Measurements from ENCODE around the gene GNGT2. TPM values are rescaled to one million over a fixed set of nuclear protein-coding genes. Genes with fewer than 3 reads are reported as not detected.

Gene GNGT2
- 2.9 TPM for total RNA-seq

DNA sequence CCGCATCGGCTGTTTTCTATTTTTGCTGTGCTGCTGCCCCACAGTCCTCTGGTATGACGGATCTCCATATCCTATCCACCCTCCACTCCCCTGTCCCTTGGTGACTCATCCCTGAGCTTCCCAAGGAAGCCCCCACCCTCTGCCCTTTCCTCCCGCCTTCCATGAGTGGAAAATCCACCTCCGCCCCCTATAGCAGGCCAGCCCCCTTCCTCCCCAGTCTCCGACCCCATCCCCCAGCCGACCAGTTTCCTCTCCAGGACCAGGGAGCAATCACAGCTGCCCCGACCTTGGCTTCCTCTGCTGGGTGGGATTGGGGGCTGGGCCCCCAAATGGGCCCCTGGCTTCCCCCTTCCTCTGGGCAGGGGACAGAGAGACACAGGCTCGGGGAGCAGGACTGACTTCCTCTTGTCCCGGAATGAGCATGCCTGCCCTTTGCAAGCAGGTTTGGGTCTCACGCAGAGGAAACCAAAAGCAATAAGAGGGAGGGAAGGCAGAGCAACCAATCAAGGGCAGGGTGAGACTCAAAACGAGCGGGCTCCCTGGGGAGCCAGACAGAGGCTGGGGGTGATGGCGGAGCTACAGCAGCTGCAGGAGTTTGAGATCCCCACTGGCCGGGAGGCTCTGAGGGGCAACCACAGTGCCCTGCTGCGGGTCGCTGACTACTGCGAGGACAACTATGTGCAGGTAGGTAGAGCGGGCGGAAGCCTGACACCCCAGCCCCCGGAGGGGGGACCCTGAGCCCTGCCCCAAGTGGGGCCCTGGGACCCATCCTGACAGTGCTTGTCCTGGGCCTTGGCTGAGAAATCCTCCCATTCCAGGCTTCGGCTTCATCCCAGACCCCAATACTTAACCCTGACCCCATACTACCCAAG, at the start of gene GNGT2, which contains the start of gene ABI3:
Gene GNGT2, minus strand, starts transcription at position 417 of the 872 bp plus-strand sequence. CDS start 3,152 bp downstream, outside the sequence.
Gene ABI3, plus strand, starts transcription at position 550 of the 872 bp plus-strand sequence. Its CDS starts 18 bp downstream, at position 568.
- DNase-seq (ENCODE audit: low spot score) = no peak

DNA sequence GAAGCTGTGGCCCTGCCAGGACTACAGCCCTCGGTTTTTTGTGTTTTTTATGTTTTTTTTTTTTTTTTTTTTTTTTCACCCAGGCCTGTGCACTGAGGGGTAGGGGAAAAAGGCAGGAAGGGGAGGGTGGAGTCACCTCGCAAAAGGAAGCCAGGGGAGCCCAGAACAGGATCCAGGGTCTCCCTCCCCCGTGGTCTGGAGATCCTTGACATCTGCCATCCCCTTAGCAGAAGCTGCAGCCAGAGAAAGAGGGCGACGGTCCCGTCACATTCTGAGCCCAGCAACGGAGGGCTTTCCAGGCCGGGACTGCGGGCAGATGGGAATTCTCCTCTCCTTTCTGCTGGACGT, 49.3 kb upstream of the GNGT2 start:
- DNase-seq (ENCODE audit: low spot score) = no peak

DNA sequence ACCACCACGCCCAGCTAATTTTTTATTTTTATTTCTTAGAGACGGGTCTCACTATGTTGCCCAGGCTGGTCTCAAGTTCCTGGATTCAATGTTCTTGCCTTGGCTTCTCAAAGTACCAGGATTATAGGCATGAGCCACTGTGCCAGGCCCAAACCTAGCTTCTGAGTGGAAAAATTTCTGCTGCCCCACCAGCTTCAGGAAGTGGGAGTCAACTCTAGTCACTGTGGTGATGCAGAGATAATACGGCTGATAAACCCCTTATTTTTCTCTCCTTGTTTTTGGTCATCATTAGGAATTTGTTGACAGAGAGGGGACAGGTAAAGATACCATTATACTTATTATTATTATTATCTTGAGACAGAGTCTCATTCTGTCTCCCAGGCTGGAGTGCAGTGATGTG, 48.0 kb upstream of the GNGT2 start:
- DNase-seq (ENCODE audit: low spot score) = no peak

DNA sequence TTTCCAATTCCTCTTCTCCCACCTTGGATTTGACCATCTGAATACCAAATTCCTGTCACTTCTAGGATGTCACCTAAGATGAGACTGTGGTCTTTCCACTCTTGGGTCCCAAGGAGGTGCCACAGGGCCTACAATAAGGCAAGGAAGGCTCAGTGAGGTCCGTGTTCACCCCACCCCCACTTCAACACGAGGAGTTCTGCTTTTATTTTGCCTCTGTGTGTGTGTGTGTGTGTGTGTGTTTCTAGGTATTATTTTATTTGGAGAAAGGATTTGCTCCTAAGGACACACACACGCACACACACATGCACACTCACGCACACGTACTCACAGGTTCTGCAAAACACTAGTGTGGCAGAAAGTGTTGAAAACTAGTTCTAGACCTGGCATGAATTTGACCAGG, 44.8 kb upstream of the GNGT2 start:
- DNase-seq (ENCODE audit: low spot score) = no peak

DNA sequence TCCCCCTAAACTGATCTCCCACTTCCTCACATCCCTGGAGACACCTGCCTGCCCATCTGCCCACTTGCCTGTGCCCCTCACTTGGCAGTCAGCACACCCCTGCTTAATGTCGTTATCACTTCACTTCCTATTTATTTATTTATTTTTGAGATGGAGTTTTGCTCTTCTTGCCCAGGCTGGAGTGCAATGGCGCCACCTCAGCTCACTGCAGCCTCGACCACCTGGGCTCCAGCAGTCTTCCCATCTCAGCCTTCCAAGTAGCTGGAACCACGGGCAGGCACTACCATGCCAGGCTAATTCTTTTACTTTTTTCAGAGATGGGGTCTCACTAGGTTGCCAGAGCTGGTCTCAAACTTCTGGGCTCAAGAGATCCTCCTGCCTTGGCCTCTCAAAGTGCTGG, 43.7 kb upstream of the GNGT2 start:
- no peak for DNase-seq (ENCODE audit: low spot score)

DNA sequence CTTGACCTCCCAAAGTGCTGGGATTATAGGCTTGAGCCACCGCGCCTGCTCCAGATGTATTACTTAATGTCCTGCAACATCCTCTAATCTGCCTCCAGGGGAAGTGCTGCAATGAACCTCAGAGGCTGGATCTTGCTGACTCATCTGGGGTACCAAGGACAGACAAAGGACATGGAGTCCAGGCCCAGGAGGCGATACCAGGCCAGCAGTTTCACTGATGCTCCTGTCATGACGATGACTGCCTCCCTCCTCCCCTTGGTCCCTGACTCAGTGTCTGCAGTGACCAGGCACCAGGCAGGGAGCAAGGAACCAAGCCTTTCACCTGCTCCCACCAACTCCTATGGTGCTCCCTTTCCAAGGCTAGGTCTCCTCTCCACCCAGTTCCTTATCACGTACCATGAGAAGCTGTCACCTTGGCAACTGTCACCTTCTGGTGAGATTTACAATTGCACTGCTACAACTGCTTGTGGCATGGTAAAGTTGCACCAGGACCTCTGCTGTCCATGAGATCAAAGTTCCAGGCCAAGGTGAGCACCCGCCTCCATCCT, 41.8 kb upstream of the GNGT2 start:
- no peak for DNase-seq (ENCODE audit: low spot score)

DNA sequence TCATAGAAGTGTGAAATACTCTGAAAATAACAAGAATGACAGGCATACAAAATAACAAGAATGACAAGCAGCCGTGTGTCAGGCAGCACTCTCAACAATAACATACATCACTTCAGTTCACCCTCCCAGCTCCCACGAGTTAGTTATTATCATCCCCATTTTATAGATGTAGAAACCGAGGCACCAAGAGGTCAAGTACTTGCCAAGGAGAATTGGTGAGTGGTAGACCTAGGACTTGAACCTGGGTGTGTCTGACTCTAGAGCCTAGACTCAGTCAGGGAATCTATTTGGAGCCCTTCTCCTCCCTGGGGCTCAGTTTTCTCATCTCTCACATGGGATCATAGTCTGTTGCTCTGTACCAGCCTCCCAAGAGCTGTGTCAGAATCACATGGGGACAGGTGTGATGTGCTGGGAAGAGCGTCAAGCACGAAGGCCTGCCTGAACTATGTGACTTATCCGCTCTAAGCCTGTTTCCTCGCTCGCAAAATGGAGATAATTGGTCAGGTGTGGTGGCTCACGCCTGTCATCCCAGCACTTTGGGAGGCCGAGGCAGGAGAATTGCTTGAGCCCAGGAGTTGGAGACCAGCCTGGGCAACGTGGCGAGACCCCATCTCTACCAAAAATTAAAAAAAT, 39.6 kb upstream of the GNGT2 start:
- DNase-seq (ENCODE audit: low spot score) = no peak

DNA sequence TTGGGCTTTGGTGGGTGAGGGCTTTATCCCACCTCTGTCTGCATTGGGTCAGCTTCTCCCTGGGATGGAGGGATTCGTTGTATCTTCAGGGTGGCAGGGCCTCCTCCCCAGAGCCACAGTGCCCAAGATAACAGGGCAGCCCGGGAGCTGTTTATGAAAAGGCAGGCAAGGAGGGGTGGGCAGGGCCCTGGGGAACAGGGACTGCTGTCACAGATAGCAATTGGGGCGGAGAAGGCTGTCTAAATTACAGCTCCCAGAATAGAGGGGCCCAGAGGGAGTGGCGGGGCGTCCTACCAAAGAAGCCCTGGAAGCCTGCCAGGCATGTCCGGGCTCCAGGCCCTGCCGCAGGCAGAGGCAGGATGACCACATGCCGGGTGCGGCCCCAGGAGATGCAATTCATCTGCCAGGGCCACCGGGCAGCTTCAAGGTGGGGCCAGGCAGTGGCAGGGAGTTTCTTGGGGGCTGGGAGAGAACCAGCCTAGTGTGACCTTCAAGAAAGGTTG, 39.0 kb upstream of the GNGT2 start:
- no peak for DNase-seq (ENCODE audit: low spot score)

DNA sequence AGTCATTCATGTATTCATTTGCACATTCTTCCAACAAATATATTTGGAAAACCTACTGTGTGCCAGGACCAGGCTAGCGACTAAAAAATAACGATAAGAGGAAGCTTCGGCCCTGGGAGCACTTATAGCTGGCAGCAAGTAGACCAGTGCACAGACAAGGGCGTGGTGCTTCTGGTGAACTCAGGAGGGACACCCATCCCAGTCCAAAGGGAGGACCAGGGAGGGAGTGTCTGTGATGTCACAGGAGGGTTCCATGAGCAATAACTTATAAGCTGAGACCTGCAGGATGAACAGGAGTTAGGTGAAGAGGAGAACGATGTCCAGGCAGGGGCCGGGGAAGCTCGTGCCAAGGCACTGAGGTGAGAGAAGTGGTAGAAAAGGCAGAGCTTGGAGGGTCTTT, 37.6 kb upstream of the GNGT2 start:
- DNase-seq (ENCODE audit: low spot score) = no peak

DNA sequence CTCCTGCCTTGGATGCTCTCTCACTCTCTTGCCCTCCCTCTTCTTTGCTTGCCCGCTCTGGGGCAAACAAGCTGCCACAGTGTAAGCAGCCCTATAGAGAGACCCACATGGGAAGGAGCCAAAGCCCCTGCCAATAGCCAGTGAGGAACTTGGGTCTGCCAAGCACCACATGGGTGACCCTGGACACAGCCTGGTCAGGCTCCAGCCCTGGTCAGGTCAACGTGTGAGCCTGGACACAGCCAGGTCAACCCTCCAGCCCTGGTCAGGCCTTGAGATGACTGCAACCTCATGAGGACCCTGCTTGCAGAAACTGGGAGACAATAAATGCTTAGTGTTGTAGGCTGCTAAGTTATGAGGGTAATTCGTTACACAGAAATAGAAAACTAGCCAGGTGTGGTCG, 34.5 kb upstream of the GNGT2 start:
- DNase-seq (ENCODE audit: low spot score) = no peak

DNA sequence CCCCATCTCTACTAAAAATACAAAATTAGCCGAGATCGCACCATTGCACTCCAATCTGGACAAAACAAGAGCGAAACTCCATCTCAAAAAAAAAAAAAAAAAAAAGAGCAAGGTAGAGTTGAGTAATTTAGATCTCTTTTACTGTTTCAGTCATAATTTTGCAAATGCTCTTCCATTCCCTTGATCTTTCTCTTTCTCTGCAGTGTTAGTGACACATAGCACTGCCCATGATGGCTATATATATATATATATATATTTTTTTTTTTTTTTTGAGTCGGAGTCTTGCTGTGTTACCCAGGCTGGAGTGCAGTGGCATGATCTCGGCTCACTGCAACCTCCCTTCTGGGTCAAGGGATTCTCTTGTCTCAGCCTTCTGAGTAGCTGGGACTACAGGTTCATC, 32.4 kb upstream of the GNGT2 start:
- DNase-seq (ENCODE audit: low spot score) = no peak

DNA sequence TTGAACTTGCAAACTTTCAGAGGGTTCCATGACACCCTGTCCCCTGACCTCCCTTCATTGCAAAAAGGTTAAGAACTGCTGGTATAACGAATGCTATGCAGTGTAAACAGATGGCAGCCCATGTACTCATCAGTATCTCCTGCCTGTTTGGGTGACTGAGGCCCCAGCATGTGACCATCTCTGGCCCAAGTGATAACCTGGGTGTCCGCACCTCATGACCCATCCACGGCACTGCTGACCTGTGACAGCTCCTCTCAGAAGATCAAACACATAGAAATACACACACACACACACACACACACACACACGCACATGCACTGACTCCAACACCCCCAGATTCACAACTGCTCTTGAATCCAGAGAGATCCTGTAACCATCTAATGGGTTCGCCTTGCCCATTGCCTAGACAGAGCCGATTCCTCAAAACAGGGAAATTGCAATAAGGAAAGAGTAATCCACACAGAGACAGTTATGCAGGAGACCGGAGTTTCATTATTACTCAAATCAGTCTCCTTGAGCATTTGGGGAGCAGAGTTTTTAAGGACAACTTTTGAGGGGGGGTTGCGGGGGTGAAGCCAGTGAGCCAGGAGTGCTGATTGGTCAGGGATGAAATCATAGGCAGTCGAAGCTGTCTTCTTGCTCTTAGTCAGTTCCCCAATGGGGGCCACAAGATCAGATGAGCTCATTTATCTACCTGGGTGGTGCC, 31.5 kb upstream of the GNGT2 start:
- DNase-seq (ENCODE audit: low spot score) = no peak

DNA sequence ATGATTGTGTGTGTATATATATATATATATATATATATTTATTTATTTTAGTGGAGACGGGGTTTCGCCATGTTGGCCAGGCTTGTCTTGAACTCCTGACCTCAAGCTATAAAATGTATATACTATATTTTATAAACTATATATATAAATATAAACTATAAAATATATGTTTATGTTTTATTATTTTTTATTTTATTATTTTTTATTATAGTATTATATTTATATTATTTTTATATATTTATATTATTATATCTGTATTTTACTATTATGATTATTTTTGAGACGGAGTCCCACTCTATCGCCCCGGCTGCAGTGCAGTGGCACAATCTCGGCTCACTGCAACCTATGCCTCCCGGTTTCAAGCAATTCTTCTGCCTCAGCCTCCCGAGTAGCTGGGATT, 30.7 kb upstream of the GNGT2 start:
- DNase-seq (ENCODE audit: low spot score) = no peak

DNA sequence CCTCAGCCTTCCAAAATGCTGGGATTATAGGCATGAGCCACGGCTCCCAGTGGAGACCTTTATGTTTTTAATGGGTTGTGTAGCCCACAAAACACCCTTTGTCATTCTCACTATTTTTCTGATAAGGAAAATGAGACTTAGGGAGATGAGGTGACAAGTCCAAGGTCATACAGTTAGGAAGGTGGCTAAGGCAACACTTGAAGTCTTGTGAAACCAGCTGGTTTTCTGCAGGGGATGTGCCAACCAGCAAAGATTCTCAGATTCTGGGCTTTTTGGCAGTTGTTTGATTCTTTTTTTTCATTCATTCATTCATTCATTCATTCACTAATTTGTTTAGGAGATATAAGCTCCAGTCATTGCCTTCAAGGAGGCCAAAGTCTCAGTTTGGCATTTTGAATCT, 30.2 kb upstream of the GNGT2 start:
- no peak for DNase-seq (ENCODE audit: low spot score)

DNA sequence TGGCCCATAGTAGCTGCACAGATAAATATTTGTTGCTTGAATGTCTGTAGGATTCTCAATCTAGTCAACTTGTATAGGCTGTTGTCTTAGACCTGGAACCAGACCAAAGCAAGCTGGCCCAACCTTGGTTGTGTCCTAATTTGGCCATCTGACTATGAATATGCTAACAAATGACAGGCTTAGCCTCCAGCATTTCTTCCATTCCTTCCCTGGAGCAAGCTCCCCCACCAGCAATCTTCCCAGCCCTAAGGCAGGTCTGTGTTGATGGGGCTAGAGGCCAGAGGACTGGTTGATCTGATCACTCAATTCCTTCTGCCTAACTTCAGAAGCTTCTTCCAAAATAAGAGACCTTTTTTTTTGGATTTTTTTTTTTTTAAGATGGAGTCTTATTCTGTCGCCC, 29.6 kb upstream of the GNGT2 start:
- no peak for DNase-seq (ENCODE audit: low spot score)

DNA sequence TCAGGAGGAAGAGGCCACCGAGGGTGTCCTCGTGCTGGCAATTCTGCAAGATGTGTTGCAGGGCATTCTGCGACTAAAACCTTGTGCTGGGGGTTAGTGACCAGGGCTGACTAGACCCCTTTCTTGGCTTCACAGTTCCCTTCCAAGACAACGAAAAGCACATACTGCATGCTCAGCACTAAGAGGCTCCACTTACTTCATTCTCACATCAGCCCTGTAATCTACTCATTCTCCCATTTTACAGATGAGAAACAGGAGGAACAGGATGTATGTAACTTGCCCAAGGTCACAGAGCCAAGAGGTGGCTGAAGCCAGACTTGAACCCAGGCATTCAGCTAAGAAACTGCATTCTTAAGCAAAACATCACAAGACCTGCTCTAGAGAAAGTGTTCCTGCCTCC, 25.5 kb upstream of the GNGT2 start:
- DNase-seq (ENCODE audit: low spot score) = no peak

DNA sequence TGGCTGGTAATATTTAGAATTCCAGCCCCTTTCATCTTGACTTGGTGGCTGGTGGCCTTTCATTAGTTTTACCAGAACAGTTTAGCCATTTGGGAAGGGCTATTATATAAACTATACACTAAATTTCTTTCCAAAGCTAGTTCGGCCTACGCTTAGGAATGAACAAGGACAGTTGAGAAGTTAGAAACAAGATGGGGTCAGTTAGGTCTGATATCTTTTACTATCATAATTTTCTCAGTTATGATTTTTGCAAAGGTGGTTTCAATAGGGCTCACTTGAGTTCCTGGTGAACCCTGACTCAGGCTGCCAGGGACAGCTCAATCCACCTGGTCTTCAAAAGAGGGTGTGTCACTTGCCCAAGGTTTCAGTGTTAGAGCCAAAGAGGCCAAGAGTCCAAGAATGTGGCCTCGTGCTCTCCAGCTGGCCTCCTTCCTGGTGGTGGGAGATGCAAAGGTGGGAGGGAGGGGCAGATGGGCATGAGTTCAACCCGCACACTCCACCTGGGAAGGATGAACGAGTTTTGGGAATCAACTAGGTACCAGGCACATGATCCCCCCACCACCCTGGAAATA, 24.2 kb upstream of the GNGT2 start:
- DNase-seq (ENCODE audit: low spot score) = no peak

DNA sequence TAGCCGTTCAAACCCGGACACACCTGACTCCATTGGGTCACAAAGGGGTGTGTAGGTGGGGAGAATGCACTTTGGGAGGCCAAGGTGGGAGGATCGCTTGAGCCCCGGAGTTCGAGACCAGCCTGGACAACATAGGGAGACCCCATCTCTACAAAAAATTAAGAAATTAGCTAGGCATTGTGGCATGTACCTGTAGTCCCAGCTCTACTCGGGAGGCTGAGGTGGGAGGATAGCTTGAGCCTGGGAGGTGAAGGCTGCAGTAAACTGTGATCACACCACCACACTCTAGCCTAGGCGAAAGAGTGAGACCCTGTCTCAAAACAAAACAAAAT, 21.2 kb upstream of the GNGT2 start:
- no peak for DNase-seq (ENCODE audit: low spot score)

DNA sequence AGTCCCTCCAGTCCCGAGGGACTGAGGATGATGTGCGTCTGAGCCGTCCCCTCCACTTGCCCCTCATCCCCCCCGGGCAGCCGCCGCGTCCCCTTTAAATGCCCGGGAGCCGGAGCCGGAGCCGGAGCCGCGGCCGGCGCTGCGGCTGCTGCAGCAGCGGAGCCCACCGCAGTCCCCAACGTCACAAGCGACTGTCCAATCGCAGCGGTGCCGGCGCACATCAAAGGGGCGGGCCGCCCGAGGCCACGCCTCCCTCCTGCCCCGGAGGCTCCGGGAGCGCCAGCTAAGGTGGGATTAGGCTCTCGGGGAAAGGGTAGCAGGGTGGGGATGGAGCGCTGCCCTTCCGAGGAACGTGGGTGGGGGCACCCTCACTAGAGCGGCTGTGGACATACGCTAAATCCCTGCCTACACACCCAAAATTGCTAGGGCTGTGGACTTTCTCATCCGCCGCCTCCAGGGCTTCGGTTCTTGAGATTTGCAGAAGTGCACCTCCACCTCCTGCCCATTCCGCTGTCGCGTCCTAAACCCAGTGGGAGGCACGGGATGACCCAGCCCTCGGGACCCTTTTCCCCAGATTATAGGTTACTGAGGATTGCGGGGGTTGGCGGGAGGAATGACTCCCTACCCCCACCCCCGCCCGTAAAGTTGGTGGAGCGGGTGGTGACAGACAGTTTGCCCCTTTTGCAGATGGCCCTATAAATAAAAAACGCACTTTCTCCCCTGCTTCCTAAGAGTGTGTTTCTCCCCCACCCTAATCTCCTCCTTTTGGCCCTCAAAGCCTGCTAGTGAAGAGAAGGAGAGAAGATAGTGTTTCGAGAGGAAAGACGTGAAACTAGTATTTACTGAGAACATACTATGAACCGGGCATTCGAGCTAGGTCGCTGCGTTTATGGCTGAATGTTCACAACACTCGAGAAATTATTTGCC, 20.5 kb upstream of the GNGT2 start, which contains the start of gene PHOSPHO1:
Gene PHOSPHO1, minus strand, starts transcription at position 152 of the 927 bp plus-strand sequence. CDS start 4,096 bp downstream, outside the sequence.
- DNase-seq (ENCODE audit: low spot score) = peak; percentile 73

DNA sequence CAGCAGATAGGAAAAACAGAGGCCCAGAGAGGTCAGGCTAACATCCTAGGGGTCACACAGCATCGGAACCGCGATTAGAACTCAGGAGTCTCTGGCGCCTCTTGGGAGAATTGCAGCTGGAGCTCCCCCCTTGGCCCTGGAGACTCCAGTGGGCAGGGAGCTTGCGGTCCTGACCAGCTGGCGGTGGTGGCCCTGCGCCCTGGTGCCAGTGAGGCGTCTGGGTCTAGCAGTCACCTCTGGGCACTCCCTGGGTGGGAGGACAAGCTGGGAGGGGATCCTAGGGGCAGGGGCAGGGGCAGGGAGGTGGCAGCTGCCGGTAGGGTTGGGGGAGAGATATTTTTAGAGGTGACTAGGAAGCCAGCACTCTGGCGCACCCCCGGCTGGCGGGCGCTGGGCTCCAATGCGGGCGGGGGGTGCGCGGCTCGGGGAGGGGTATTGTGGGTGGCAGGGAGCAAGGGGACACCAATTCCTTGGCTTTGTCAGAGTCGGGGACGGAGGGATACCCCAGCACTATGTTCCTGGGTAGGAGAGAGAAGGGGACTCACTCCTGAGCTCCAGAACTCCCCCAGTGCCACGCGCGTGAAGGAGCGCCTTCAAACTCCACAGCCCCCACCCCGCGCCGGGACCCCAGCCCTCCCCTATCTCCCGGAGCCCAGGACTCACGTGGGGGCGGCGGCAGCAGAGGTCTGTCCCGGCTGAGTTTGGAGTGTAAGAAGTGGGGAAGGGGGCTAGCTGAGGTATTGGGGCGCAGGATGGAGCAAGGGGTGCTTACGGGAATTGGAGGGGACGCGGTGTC, 19.6 kb upstream of the GNGT2 start:
- DNase-seq (ENCODE audit: low spot score) = no peak

Data from ureter (tissue), 1 donor.